HG02642 (cell line): Measurements from ENCODE around the gene TBC1D2B.
"Not testable (repeated sequence)": the region's sequence is repeated elsewhere in the genome, so short reads cannot be mapped to it uniquely, and the experiment has no call there.

Experiments used
- ATAC-seq: cut with Tn5 transposase; IDR thresholded peaks from one replicate; pipeline ENCODE4 v1.9.1; 2021; ENCODE audit warnings: mild to moderate bottlenecking; ENCODE audit not compliant: unreplicated experiment, poor library complexity

The TBC1D2B gene

DNA sequence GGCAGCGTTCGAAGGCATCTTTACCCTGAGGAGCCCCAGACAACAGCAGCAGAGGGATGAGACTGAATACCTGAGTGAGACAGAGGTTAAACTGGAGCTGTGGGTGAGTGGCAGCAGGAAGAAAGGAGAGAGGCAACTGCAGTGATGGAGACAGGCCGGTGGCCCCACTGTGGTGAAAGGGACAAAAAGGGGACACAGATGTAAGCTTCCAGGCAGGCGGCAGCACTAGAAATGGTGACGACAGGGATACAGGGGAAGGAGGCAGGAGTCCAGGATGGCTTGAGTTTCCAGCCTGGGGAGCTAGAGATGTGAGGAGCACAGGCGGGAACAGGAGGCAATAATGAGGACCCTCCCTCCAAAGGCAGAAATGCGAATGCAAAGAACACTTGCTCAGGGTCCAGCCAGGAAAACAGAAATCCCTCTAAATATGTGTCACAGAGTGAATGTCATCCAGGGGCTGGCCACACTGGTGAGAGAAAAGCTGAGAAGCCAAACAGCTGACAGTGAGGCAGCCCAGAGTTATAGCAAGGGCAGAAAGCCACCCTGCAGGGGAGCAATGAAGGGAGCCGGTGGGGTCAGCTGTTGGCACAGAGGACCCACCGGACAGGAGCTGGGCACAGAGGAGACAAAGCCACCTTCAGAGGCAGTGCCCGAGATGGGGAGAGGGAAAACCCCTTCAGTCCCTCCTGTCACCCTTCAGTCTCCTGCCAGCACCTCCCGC, 70.1 kb downstream of the TBC1D2B start:
- no peak for ATAC-seq

DNA sequence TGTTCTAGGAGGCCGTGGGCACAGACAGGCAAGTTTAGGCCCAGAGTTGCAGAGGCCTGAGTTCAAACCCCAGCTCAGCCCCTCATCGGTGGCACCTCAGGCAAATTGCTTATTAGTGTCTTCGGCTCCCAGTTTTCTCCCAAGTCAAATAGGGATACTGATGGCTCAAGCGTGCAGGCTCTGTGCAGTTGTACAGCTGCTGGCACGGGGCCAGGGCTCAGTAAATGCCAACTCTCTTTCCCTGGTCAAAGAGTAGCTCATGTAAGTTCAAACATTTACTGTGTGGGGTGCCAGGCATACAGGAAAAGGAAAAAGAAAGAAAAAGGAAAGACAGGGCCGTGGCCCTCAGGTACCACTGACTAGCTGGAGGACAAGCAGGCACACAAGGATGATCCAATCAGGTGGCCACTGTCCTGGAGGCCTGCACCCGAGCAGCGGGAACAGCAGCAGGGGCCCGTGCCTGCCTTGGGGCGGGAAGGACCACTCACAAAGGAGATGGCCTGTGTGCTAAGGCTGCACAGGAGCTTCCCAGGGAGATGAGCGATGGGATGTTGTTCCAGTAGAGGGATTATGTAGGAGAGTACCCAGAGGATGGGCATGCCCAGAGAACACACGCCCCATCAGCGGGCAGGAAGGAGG, 70.8 kb downstream of the TBC1D2B start:
- no peak for ATAC-seq

DNA sequence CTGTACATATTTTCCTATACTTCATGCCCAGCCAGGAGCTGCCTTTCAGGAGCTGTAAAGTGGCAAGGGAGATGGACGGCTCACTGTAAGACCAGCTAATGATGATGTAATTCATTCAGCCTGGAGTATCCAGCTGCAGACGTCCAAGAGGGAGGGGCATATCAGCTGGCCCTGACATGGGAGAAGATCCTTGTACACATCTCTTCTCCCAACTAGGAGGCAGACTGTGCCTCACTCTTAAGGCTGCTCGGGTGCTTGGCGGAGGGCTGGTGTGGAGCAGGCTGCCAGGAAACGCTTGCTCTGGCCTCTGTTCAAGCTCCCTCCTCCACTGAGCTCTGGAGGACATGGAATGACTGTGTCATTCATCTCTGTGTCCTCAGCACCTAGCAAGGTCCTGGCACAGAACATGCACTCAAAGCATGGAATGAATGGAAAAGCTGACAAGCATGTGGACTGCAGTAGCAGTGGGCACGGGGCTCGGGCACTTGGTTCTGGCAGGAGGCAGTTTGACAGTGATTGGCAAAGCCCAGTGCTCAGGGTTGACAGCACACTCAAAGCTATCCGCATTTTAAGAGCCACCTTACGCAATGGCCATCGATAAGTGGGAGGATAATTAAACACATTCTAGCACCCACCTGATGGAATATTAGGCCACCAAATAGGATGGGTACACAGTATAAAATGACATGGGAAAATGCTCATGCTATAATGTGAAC, 72.4 kb downstream of the TBC1D2B start:
- ATAC-seq: no peak

DNA sequence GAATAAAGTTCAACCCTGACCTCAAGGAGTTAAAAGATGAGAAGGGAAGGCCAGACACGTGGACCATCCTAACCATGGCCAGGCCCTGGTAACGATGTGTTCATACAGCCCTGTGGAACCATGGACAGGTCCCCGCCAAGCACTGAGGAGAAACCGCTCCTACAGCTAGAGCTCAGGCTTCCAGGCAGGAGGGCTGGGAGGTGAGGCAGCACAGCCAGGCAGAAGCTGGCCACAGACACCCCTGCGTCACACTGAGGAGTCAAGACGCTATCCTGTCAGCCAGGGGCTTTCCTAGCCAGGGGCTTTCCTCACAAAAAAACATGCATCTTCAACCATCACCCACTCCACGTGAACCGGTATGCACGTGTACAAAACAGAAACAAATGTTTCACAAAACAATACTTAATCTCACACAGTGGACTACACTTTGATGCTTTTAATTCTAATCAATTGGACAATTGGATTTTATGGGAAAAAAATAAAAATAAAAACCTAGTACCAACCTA, 73.2 kb downstream of the TBC1D2B start:
- ATAC-seq: no peak

DNA sequence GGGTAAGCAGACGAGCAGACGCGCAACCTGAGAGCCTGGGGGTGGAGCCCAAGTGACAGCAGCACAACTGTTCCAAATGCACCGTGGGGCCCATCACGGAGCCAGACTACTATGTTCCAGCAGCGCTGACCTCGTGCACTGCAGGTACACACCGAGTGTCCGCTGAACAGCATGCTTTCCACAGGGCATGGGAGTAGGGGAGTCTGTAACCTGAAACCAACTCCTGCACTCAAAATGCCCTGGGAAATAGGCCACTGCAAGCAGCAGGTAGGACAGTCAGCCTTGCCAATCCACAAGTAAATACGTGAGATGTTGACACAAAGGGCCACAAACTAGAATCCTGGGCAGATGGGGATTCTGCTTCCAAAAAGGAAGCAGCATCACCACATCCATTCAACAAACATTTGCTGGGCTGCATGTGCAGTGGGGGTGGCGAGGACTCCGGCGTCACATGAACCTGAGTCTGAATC, 73.9 kb downstream of the TBC1D2B start:
- no peak for ATAC-seq

DNA sequence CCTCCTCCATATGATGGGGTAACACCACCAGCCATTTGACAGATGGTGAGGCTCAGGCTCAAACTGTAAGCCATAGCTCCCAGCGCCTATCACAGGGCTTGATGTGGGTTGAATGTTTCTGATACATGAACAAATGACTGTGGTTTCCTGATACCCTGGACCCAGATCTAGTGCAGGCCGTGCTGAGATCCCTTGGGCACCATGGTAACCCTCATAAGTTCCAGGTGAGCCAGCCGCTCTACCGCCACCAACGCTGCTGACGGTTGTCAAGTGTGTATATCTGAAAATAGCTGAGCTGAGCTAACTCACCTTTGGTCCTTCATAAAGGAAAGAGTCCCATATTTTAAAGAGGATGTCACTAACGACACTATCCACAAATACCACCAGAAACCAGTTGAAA, 74.5 kb downstream of the TBC1D2B start:
- no peak for ATAC-seq

DNA sequence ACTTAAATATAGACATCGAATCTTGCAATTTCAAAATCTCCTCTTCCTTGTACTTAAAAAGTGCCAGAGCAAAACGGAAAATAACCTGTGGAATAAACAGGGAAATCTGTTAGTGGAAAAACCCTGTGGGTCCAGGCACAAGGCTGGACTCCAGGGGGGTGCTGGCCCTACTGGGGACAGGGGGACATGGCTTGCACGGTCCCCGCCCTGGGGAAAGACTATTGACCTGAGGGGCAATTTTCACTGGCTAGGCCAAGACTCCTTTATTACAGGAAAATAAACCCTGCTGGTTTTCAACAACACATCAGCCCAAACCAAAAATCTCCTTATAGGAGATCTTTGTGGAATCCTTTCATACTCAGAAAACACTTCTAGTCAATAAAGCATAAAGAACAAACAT, 75.9 kb downstream of the TBC1D2B start:
- ATAC-seq: no peak

DNA sequence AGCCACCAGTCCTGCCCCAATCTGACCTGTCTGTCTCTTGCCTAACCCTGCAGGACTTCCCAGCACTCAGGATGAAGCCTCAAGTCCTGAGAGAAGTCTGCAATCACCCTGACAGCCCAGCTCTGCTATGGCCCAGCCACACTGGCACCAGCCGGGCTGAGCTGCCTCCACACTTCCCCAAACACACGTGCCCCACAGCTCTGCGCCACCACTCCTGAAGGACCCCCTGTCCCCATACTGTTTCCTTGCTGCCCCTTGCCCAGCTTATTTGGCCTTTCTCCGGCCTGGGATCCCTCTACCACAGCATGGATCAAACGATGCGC, 76.6 kb downstream of the TBC1D2B start:
- no peak for ATAC-seq

DNA sequence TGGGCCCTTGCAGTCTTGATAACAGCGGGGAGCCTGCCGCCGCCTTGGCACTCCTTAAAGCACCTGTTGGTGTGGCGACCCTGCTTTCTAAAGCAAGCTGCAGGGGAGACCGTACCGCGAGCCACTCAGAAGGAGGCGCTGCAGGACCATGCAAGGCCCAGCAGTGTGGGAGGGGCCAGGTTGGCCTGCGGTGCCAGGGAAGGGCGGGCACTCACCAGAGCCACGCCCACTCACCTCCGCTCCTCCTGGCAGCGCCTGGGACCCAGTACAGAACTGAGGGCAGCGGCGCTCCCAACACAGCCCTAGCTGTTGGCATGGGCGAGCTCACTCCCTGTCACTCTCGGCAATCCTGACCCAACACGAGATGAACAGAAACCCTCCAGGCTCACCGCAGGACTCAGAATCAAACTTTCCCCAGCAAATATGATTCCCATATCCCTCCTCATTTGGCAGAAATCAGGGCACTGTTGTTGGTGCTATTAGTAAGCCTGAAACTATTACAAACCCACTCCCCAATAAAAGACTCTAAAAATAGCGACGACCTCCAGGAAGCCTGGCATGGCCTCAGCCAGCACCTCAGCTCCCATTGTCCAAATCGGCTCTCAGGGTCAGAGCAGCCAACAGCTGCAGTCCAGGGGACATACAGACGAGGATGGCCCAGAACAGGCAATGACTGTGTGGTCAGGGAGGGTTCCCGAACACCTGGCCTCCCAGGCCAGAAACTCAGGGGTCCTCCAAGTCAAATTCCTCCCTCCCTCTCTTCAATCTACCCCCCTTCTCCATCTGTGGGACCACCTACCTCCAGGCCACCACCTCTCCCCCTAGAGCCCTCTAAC, 77.2 kb downstream of the TBC1D2B start:
- no peak for ATAC-seq

DNA sequence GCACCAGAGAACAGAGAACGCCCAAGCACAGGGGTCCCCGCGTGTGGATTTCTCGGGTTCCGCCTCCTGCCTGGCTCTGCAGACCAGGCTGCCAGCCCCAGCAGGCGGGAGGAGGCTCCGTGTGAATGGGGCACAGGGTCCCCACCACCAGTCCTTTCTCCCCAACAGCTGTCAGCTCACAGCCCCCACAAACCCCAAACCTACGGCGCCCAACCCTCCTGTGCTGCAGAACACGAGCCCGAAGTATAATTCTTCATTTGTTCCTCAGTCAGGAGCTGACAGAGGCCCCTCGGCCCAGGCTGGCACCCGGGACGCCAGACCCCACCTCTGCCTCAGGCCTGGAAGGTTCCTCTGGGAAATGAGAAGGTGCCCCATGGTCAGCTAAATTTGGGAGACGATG, 78.0 kb downstream of the TBC1D2B start:
- ATAC-seq: no peak

DNA sequence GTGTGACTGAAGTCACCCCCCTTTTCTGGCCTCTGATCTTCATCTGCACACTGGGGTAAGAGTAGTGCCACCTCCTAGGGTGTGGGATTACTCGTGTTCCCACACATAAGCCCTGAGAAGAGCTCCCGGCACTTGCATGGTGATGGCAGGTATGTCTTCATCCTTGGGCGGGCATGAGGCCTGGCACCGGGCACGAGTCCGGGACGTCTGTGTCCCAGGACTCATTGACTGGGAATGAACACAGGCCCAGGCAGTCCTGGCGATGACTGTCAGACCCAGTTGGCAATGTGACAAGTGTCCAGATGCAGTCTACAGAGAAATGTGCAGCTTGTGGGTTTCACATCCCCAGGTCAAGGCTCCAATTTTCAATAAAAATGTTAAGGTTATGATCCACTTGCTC, 78.9 kb downstream of the TBC1D2B start:
- no peak for ATAC-seq

DNA sequence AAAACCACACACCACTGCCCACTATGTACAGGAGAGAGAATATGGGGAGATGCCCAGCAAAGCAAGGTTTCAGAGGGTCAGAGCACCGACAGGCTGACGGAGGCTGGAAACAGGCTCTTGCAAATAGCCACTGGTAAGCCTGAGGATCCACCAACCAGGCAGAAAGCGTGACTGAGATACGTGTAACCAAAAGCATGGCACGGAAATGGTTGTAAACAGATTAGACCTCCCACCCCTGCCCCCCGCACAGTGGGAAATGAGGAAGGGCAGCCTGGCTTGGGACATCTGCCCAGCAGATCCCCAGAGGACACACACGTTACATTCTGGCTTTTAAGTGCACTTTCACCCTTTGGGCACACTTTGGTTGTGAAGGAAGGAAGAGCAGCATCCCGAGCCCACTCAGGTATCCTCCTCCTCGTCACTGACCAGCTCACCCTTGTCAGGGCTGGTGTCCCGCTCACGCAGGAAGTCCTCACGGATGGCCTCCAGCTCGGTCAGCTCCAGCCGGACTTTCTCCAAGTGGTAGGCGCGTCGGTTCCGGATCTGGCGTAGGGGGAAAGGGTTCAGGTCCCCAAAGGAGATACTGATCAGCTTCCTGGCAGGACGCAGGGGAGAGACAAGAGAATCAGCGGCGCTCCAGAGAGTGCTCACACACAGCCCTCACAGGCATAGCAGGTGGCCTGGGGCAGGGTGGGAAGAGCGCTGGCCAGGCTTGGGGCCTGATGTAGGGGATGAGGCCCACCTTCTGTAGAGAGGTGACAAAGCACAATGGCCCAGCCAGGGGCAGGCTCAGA, 79.6 kb downstream of the TBC1D2B start:
- ATAC-seq: not testable (repeated sequence)

DNA sequence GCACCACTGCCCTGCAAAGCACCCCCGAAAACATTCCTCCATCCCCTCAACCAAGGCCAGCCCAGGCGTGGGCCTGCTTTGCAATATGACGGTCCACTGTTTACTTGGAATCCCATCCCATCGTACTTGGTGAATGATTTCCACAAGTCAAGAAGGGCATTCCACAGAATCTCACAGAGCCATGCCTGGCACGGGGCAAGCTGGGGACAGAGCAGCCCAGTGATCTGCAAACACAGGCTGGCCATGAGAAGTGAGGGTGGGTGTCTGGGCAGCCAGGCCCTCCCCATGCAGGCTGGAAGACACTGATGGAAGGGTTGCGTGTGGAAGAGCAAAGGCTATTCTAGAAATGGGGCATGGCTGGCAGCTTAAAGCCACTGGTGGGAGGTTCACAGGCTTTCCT, 80.3 kb downstream of the TBC1D2B start:
- not testable (repeated sequence) for ATAC-seq

DNA sequence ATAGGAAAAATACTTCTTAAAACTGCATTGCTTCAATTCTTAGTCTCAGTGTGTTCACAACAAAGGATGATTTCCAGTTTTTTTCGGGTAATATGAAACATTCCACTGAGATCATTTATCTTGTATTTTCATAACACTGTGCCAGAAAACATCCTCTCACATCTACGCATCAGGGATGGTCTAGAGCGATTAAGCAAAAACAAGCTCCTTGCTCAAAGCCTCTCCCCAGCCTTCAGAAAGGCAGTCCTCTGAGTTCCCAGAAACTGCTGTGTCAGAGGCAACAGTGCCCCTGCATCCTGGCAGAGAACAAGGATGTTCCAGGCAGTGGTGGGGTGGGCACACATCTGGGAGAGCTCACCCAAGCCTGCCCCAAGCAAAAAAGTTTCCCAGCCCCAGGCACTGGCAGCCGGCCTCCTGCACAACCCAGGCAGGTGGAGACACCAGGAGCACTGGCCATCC, 80.8 kb downstream of the TBC1D2B start:
- not testable (repeated sequence) for ATAC-seq

DNA sequence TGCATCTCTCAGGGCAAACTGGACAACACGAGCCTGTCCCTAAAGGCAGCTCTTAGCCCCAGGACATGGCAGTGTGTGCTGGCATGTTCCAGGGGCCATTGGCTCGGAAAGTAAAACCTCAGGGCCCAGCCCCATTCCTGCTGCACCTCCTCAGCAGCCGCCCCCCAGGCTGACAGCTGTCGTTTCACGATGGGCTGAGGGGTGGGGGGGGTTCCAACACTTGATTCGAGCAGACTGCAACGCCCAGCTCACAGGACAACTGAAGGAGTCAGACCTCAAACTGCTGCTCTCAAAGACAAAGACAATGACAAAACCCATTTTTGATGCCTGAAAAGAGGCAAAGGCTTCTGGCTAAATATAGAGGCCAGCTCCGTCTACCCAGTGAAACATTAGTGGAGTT, 81.3 kb downstream of the TBC1D2B start:
- ATAC-seq: not testable (repeated sequence)

DNA sequence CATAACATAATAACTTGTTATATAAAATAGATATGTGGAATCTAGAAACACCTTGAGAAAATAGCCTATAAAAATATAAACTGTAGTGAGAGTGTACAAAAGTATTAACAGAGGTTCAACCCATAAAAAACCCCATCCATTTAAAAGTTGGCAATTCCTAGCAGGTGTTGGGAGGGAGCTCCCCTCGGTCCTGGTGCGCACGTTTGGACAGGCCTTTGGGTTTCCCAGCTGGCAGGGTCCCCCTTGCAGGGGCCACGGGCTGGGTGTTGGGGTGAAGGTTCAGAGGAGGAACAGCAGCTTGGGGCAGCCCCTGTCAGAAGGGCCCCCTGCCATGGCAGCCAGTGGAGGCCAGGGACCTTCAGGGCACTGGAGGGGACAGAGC, 82.0 kb downstream of the TBC1D2B start:
- not testable (repeated sequence) for ATAC-seq

DNA sequence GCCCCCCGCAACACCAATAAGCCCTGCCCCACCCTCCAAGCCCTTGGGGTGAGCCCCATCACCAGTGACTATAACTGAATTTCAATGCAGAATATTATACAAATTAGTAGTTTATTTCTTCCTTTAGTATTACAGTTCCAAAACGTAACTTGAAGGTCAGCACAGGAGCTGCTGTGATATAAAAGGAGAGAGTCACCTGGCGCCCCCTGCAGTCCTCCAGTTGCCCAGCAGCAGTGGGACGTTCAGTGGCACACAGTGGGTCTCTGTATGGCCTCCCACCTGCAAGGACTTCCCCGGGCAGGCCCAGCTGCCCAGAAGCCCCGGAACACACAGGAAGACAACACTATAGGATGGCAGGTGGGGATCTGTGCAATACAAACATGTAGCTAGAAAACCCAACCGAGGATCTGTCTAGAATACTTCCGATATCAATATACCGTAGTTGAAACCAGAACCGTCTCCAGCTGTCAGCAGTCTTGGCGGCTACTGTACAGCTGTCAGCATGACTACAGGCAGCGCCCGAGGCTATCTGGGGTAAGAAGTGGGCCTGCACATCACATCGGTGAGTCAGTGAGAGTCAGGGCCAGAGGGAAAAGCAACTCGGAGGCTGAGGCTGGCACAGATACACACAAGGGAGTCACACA, 82.5 kb downstream of the TBC1D2B start:
- not testable (repeated sequence) for ATAC-seq

DNA sequence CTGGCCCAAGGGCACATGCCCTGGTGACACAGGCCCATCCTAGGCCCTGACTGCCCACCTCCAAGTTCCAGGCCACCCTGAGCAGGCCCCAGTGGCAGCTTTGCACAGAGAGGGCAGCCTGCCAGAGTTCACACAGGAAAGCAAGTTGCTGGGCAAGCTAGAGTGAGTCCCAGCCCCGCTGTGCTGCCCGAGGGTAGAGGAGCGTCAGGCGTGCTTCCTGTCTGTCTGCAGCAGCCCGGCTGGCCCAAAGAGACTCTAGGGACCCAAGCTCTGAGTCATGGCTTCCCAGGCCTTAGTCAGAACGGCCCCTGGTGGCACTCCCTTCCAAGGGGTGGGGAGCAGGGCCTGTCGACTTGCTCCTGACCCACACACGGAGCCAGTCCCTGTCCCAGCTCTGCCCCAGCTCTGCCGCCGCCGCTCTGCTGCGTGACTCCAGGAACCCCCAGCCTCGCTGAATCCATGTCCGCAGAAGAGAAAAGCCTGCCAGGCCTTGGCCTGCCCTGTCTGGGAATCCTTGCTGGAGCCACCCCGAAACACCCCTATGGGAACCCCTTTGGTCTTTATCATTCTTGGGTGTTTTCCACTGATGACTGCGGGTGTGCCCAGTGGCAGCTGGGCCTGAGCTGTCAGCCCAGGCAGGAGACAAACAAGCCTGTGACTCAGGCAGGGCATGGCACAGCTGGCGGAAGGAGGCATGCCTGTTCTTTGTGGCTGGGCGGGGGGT, 83.4 kb downstream of the TBC1D2B start:
- ATAC-seq: peak; percentile 68
